IMR-90 (cell line): ENCODE results near the gene SP140. TPM values are rescaled to one million over a fixed set of nuclear protein-coding genes. Genes with fewer than 3 reads are reported as not detected.

Experiments
- ATAC-seq: fragments of 200-7000 bp; cut with Tn5 transposase; 2 replicates; pipeline ENCODE4 v1.9.1; 2020; ENCODE audit warnings: low read depth, mild to moderate bottlenecking, moderate library complexity
- BruUV-seq: library from RNA; stranded (reverse); fragments of 400-500 nt; replicated peaks from 2 replicates; lab custom pipeline; 2021; lab: Mats Ljungman, UMichigan
- CTCF ChIA-PET: fragments of 300-600 bp; formaldehyde crosslinking; extraction: SDS; loops from one replicate; lab custom pipeline; 2021; ENCODE audit warnings: antibody characterized with exemption; lab: Yijun Ruan, JAX
- POLR2A ChIA-PET: fragments of 300-600 bp; sonication (Branson Sonifier 250); formaldehyde crosslinking; loops from one replicate; lab custom pipeline; 2022; ENCODE audit warnings: antibody characterized with exemption; ENCODE audit not compliant: unreplicated experiment; lab: Charles Lee
- DNase-seq: peaks from one replicate; pipeline ENCODE4 v3.0.0; 2013
- H2AFZ ChIP-seq: replicated peaks from 2 replicates; pipeline ENCODE3; 2013; ENCODE audit warnings: low read length, mild to moderate bottlenecking; ENCODE audit not compliant: poor library complexity
- H2AK5ac ChIP-seq: 2 replicates; pipeline ENCODE4 v1.6.1; 2013; ENCODE audit warnings: low read depth, low read length, inconsistent platforms
- H2AK9ac ChIP-seq: replicated peaks from 2 replicates; pipeline ENCODE3; 2013; ENCODE audit warnings: mild to moderate bottlenecking, low read depth, low read length, moderate library complexity; ENCODE audit not compliant: poor library complexity
- H2BK120ac ChIP-seq: 2 replicates; pipeline ENCODE4 v1.6.1; 2013; ENCODE audit warnings: low read depth, low read length, inconsistent platforms
- H2BK15ac ChIP-seq: 3 replicates; pipeline ENCODE4 v1.6.1; 2013; ENCODE audit warnings: low read depth, low read length, inconsistent platforms
- H2BK20ac ChIP-seq: 2 replicates; pipeline ENCODE4 v1.6.1; 2013; ENCODE audit warnings: low read depth, mild to moderate bottlenecking, inconsistent platforms, low read length, moderate library complexity
- H2BK5ac ChIP-seq: 2 replicates; pipeline ENCODE4 v1.6.1; 2013; ENCODE audit warnings: mild to moderate bottlenecking, low read depth, low read length, inconsistent platforms; ENCODE audit not compliant: poor library complexity, severe bottlenecking
- H3K14ac ChIP-seq: replicated peaks from 2 replicates; pipeline ENCODE4 v1.6.1; 2013; ENCODE audit warnings: low read depth, low read length, inconsistent platforms
- H3K18ac ChIP-seq: 2 replicates; pipeline ENCODE4 v1.6.1; 2013; ENCODE audit warnings: low read depth, low read length, control low read depth
- H3K23ac ChIP-seq: 2 replicates; pipeline ENCODE4 v1.6.1; 2013; ENCODE audit warnings: low read depth, low read length, inconsistent platforms
- H3K27ac ChIP-seq: 2 replicates; pipeline ENCODE4 v1.5.1; 2013; ENCODE audit warnings: mild to moderate bottlenecking, control low read depth, low read length; ENCODE audit not compliant: insufficient read depth
- H3K27me3 ChIP-seq: 2 replicates; pipeline ENCODE4 v1.6.1; 2013; ENCODE audit warnings: low read length; ENCODE audit not compliant: control insufficient read depth, insufficient read depth
- H3K36me3 ChIP-seq: 2 replicates; pipeline ENCODE4 v1.6.1; 2013; ENCODE audit warnings: low read length, mixed read lengths; ENCODE audit not compliant: control insufficient read depth, insufficient read depth
- H3K4ac ChIP-seq: 2 replicates; pipeline ENCODE4 v1.6.1; 2013; ENCODE audit warnings: low read depth, low read length, inconsistent platforms
- H3K4me1 ChIP-seq: 2 replicates; pipeline ENCODE4 v1.6.1; 2013; ENCODE audit warnings: low read length, mixed read lengths; ENCODE audit not compliant: control insufficient read depth, insufficient read depth
- H3K4me2 ChIP-seq: 2 replicates; pipeline ENCODE4 v1.6.1; 2013; ENCODE audit warnings: low read depth, mild to moderate bottlenecking, control low read depth, low read length, moderate library complexity
- H3K4me3 ChIP-seq: 2 replicates; pipeline ENCODE4 v1.5.1; 2013; ENCODE audit warnings: low read depth, mild to moderate bottlenecking, control low read depth, low read length, moderate library complexity; ENCODE audit not compliant: insufficient read depth
- H3K56ac ChIP-seq: 2 replicates; pipeline ENCODE4 v1.6.1; 2013; ENCODE audit warnings: low read length, inconsistent platforms; ENCODE audit not compliant: insufficient read depth; ENCODE audit errors: extremely low read depth
- H3K79me1 ChIP-seq, 2 experiments: 2 replicates each; pipeline ENCODE4 v1.6.1; 2013; ENCODE audit warnings: low read length in 2 of 2, inconsistent platforms in 1 of 2, low read depth in 1 of 2
- H3K9ac ChIP-seq: 2 replicates; pipeline ENCODE4 v1.6.1; 2013; ENCODE audit warnings: low read depth, low read length, control low read depth
- H3K9me1 ChIP-seq: 2 replicates; pipeline ENCODE4 v1.6.1; 2013; ENCODE audit warnings: low read length, inconsistent platforms; ENCODE audit not compliant: insufficient read depth
- H3K9me3 ChIP-seq: 2 replicates; pipeline ENCODE4 v1.6.1; 2013; ENCODE audit warnings: low read length; ENCODE audit not compliant: control insufficient read depth, insufficient read depth
- H4K20me1 ChIP-seq: 2 replicates; pipeline ENCODE4 v1.6.1; 2013; ENCODE audit warnings: low read length, inconsistent platforms; ENCODE audit not compliant: insufficient read depth
- H4K5ac ChIP-seq: 2 replicates; pipeline ENCODE4 v1.6.1; 2013; ENCODE audit warnings: mild to moderate bottlenecking, low read depth, low read length, control low read depth
- H4K8ac ChIP-seq, 2 experiments: 2 replicates each; pipeline ENCODE4 v1.6.1; 2013; ENCODE audit warnings: low read depth in 2 of 2, low read length in 2 of 2, control low read depth in 1 of 2, inconsistent platforms in 1 of 2
- H4K91ac ChIP-seq: 2 replicates; pipeline ENCODE4 v1.6.1; 2013; ENCODE audit warnings: low read depth, low read length, inconsistent platforms; ENCODE audit not compliant: insufficient read depth
- BHLHE40 ChIP-seq: fragments of 150-350 bp; IDR thresholded peaks from 2 replicates; pipeline ENCODE4 v1.6.1; 2016; ENCODE audit warnings: mild to moderate bottlenecking, low read depth, low read length
- CEBPB ChIP-seq: IDR thresholded peaks from 2 replicates; pipeline ENCODE4 v1.6.1; 2012; ENCODE audit warnings: low read depth, low read length, improper control_type of control experiment
- CHD1 ChIP-seq: IDR thresholded peaks from 2 replicates; pipeline ENCODE4 v1.6.1; 2012; ENCODE audit warnings: low read depth, low read length, improper control_type of control experiment
- ELK1 ChIP-seq: fragments of 150-350 bp; IDR thresholded peaks from 2 replicates; pipeline ENCODE4 v1.6.1; 2016; ENCODE audit warnings: low read depth, mild to moderate bottlenecking, low read length, moderate library complexity, borderline replicate concordance
- FOS ChIP-seq: fragments of 150-350 bp; IDR thresholded peaks from 2 replicates; pipeline ENCODE4 v1.6.1; 2016; ENCODE audit warnings: low read depth, low read length
- MAFK ChIP-seq: IDR thresholded peaks from 2 replicates; pipeline ENCODE4 v1.6.1; 2012; ENCODE audit warnings: low read depth, low read length, improper control_type of control experiment
- NFE2L2 ChIP-seq: fragments of 150-350 bp; IDR thresholded peaks from 2 replicates; pipeline ENCODE4 v1.6.1; 2016; ENCODE audit warnings: low read depth, mild to moderate bottlenecking, low read length
- WGBS, 2 experiments: methylation state at CpG; one replicate each; pipeline versions ENCODE4 v1.1.5 to v1.1.7; 2013; ENCODE audit warnings: missing lambda C conversion rate in 2 of 2; ENCODE audit not compliant: insufficient read length in 1 of 2; ENCODE audit errors: extremely low coverage in 2 of 2; 5-methylcytosine and 5-hydroxymethylcytosine counted together
- dilution Hi-C: fragments of 300-500 bp; cut with HindIII; formaldehyde crosslinking; loops from one replicate; pipeline ENCODE4 v1.14.3; 2018; ENCODE audit warnings: low sequenced_read_pairs; ENCODE audit not compliant: unreplicated experiment
- in situ Hi-C: fragments of 300-500 bp; cut with MboI; formaldehyde crosslinking; loops from 3 replicates; pipeline ENCODE4 v1.14.3; 2019; ENCODE audit warnings: low sequenced_read_pairs, inconsistent platforms, mixed read lengths
- intact Hi-C: fragments of 100-400 bp; cut with micrococcal nuclease; formaldehyde crosslinking; loops from 2 replicates; pipeline ENCODE4 v1.10.0; 2022
- polyA plus RNA-seq, 3 experiments: library from polyadenylated mRNA; depleted of rRNA; stranded (reverse); fragments of >200 nt; gene quantifications; 2 replicates each; pipeline ENCODE4 v1.2.3, GENCODE V29; 2012; ENCODE audit warnings: low replicate concordance in 1 of 3
- total RNA-seq: library from RNA; depleted of rRNA; stranded (reverse); fragments of >200 nt; gene quantifications from 2 replicates; pipeline ENCODE4 v1.2.3, GENCODE V29; 2012

SP140 gene
- total and polyA plus RNA-seq, 2 of the 4 experiments (the other 2 are of a cell fraction), result 1.4 TPM

DNA sequence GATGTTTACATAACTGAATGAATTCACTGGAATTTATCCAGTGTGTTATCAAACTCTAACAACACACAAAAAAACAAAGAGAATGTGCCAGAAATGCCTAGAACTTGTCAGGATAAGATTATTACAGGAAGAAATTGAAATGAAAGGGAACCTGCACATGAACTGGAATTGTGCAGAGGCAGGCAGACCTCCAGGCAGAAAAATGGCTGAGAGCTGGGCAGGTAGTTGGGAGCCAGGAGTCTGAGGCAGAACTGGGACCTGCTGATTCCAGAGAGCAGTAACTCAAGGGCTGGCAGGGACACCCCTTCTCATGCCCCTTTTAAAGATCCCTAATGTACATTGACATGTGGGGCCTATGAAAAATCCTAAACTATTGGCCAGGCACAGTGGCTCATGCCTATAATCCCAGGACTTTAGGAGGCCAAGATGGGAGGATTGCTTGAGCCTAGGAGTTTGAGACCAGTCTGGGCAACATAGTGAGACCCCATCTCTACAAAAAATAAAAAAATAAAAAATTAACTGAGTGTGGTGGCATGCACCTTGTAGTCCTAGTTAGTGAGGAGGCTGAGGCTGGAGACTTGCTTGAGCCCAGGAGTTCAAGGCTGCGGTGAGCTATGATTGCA is 5.1 kb upstream of the SP140 start (continued):
- no peak for TF ChIP-seq CEBPB

GRCh38 chr2:230221493-230221892 is 4.0 kb upstream of the SP140 start:
- Histone ChIP-seq H4K20me1 (no peaks in the 10 kb centered on the region), H4K5ac (no peak overlapping the region), H2BK15ac (no peak overlapping the region), H3K9ac (no peak overlapping the region), H2AK5ac (no peak overlapping the region), H2AK9ac (no peak overlapping the region), H3K23ac (no peak overlapping the region), H3K4me3 (no peak overlapping the region), H3K27me3 (no peaks in the 10 kb centered on the region), H3K27ac (no peak overlapping the region), H3K18ac (no peak overlapping the region), H2BK5ac (no peak overlapping the region), H2BK20ac (no peak overlapping the region), H3K4me2 (no peak overlapping the region), H3K4me1 (no peaks in the 10 kb centered on the region), H4K91ac (no peak overlapping the region), H3K36me3 (peaks cover 1% of the 10 kb centered on the region; the same call in 1 of the 2 replicates), H3K4ac (no peak overlapping the region), H3K14ac (no peak overlapping the region), H2BK120ac (no peak overlapping the region), H2AFZ (no peak overlapping the region), H3K9me3 (no peaks in the 10 kb centered on the region), H3K9me1 (no peaks in the 10 kb centered on the region), H4K8ac (no peak overlapping the region), H3K79me1 (peaks cover 0 to 3% of the 10 kb centered on the region in 2 experiments; a peak in 1 of 4 replicates), H3K56ac (no peak overlapping the region)
- TF ChIP-seq NFE2L2 (no peak), MAFK (no peak), FOS (no peak), ELK1 (no peak), BHLHE40 (no peak), CHD1 (no peak)
- no TSS peak for BruUV-seq
- DNase-seq (no peak), ATAC-seq (no peak)
- POLR2A ChIA-PET, result interaction anchor here (0.6 kb wide), 1 partner anchor 157 kb away, joined by 3 read pairs; no protein-coding TSS in a partner anchor
- intact Hi-C loops, result loop anchor here (2.0 kb wide), 1 partner anchor 389 kb away; no protein-coding TSS in a partner anchor
- in situ Hi-C loops, result loop anchor here (25.0 kb wide), 1 partner anchor 591 kb away; no protein-coding TSS in a partner anchor
- dilution Hi-C loops, result no loop called here
- CTCF ChIA-PET, result no interaction called here
- whole genome bisulfite sequencing, 2 experiments, result no CpG with 5 or more reads among the region's 4 CpGs
